ENCODE measurements around the gene LY6G6C. TPM values are rescaled to one million over a fixed set of nuclear protein-coding genes. Genes with fewer than 3 reads are reported as not detected.
A peak's percentile ranks its signal among the peaks of the same experiment; 100 is the strongest.

LY6G6C gene
- total and polyA plus RNA-seq, 2 of the 13 experiments (the other 11 are each of a cell fraction or from before 2014, with no cell fraction given) = 0.15 TPM; not detected in 1

DNA sequence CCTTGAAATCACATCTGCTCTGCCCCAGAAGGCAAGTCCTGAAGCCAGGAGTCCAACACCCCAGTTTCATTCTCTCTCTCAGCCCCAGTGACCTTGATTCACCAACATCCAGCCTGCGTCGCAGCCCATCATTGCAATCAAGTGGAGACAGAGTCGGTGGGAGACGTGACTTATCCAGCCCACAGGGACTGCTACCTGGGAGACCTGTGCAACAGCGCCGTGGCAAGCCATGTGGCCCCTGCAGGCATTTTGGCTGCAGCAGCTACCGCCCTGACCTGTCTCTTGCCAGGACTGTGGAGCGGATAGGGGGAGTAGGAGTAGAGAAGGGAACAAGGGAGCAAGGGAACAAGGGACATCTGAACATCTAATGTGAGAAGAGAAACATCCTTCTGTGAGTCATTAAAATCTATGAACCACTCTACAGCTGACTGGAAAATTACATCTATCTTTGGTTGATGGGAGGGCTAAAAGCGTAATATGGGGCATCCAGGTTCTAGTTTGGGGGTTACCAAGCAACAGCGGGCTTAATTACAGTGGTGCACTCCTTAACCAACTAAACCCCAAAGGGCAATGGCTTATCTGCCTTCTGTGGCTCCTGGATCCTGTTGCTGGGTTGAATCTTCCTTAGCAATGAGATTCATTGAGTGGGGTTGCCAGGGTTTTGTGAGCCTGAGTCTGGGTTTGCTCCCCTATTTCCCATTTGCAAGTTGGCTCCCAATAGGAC, 3.9 kb downstream of the LY6G6C start (continued):
- 0 out of 2 replicates have a peak, but pooled peaks have one; percentile 27 for TF ChIP-seq KMT2A (CRISPR knock-in tag; IDR thresholded peaks at IDR 0.05)
- peak; percentile 77 for TF ChIP-seq SAP130 (CRISPR knock-in tag; IDR thresholded peaks at IDR 0.05; ENCODE audit: low read depth)
- TF ChIP-seq ZUFSP (CRISPR knock-in tag; IDR thresholded peaks at IDR 0.05; ENCODE audit: borderline replicate concordance) = no peak
- TF ChIP-seq, protein P1, sequence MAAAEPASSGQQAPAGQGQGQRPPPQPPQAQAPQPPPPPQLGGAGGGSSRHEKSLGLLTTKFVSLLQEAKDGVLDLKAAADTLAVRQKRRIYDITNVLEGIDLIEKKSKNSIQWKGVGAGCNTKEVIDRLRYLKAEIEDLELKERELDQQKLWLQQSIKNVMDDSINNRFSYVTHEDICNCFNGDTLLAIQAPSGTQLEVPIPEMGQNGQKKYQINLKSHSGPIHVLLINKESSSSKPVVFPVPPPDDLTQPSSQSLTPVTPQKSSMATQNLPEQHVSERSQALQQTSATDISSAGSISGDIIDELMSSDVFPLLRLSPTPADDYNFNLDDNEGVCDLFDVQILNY (CRISPR knock-in tag; conservative IDR thresholded peaks at IDR 0.05) = no peak
- TF ChIP-seq HOXA3 (CRISPR knock-in tag; IDR thresholded peaks at IDR 0.05) = no peak
- TF ChIP-seq CSRNP2 (CRISPR knock-in tag; conservative IDR thresholded peaks at IDR 0.05; ENCODE audit: low read depth) = no peak
- TF ChIP-seq, protein P2, sequence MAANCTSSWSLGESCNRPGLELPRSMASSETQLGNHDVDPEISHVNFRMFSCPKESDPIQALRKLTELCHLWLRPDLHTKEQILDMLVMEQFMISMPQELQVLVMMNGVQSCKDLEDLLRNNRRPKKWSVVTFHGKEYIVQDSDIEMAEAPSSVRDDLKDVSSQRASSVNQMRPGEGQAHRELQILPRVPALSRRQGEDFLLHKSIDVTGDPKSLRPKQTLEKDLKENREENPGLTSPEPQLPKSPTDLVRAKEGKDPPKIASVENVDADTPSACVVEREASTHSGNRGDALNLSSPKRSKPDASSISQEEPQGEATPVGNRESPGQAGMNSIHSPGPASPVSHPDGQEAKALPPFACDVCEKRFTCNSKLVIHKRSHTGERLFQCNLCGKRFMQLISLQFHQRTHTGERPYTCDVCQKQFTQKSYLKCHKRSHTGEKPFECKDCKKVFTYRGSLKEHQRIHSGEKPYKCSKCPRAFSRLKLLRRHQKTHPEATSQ (CRISPR knock-in tag; IDR thresholded peaks at IDR 0.05; ENCODE audit: borderline replicate concordance) = no peak
- no peak for TF ChIP-seq KLF15 (CRISPR knock-in tag; IDR thresholded peaks at IDR 0.05; ENCODE audit: borderline replicate concordance)
- no peak for TF ChIP-seq ZFP36L2 (CRISPR knock-in tag; IDR thresholded peaks at IDR 0.05)
- peak; percentile 69; the same call in 1 of the 2 replicates for TF ChIP-seq ZNF331 (CRISPR knock-in tag; IDR thresholded peaks at IDR 0.05)
- TF ChIP-seq, protein P3, sequence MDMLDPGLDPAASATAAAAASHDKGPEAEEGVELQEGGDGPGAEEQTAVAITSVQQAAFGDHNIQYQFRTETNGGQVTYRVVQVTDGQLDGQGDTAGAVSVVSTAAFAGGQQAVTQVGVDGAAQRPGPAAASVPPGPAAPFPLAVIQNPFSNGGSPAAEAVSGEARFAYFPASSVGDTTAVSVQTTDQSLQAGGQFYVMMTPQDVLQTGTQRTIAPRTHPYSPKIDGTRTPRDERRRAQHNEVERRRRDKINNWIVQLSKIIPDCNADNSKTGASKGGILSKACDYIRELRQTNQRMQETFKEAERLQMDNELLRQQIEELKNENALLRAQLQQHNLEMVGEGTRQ (IDR thresholded peaks at IDR 0.05; ENCODE audit: low read depth, low read length) = no peak
- TF ChIP-seq, protein P3 (CRISPR knock-in tag; IDR thresholded peaks at IDR 0.05; ENCODE audit: borderline replicate concordance) = no peak
- TF ChIP-seq, protein P4, sequence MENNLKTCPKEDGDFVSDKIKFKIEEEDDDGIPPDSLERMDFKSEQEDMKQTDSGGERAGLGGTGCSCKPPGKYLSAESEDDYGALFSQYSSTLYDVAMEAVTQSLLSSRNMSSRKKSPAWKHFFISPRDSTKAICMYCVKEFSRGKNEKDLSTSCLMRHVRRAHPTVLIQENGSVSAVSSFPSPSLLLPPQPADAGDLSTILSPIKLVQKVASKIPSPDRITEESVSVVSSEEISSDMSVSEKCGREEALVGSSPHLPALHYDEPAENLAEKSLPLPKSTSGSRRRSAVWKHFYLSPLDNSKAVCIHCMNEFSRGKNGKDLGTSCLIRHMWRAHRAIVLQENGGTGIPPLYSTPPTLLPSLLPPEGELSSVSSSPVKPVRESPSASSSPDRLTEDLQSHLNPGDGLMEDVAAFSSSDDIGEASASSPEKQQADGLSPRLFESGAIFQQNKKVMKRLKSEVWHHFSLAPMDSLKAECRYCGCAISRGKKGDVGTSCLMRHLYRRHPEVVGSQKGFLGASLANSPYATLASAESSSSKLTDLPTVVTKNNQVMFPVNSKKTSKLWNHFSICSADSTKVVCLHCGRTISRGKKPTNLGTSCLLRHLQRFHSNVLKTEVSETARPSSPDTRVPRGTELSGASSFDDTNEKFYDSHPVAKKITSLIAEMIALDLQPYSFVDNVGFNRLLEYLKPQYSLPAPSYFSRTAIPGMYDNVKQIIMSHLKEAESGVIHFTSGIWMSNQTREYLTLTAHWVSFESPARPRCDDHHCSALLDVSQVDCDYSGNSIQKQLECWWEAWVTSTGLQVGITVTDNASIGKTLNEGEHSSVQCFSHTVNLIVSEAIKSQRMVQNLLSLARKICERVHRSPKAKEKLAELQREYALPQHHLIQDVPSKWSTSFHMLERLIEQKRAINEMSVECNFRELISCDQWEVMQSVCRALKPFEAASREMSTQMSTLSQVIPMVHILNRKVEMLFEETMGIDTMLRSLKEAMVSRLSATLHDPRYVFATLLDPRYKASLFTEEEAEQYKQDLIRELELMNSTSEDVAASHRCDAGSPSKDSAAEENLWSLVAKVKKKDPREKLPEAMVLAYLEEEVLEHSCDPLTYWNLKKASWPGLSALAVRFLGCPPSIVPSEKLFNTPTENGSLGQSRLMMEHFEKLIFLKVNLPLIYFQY (CRISPR knock-in tag; IDR thresholded peaks at IDR 0.05; ENCODE audit: borderline replicate concordance) = no peak
- no peak for TF ChIP-seq HNRNPL (IDR thresholded peaks at IDR 0.05; ENCODE audit: low read depth, low read length)
- TF ChIP-seq ZNF501 (CRISPR knock-in tag; IDR thresholded peaks at IDR 0.05) = no peak

Data from HepG2 (cell line).